K562 (cell line): ENCODE measurements around the gene RPS6KA2. TPM values are rescaled to one million over a fixed set of nuclear protein-coding genes. Genes with fewer than 3 reads are reported as not detected.

Source experiments
- ATAC-seq: fragments of 200-7000 bp; cut with Tn5 transposase; 3 replicates; pipeline ENCODE4 v1.9.1; 2020; ENCODE audit warnings: moderate library complexity
- BruUV-seq: library from RNA; stranded (reverse); fragments of 400-500 nt; replicated peaks from 2 replicates; lab custom pipeline; 2021; lab: Mats Ljungman, UMichigan
- CTCF ChIA-PET: fragments of 300-600 bp; formaldehyde crosslinking; extraction: SDS; loops from one replicate; lab custom pipeline; 2021; ENCODE audit warnings: low intra/inter-chr PET ratio; lab: Yijun Ruan, JAX
- POLR2A ChIA-PET: fragments of 300-600, 350-650 bp; sonication (Branson Sonifier 250); formaldehyde crosslinking; extraction: SDS; loops from one replicate; lab custom pipeline; 2021; ENCODE audit warnings: antibody characterized with exemption, inconsistent platforms; lab: Yijun Ruan, JAX
- DNase-seq, 4 experiments: peaks; one replicate each; pipeline versions ENCODE4 v3.0.0 to v3.0.0-alpha.2; 2011 to 2018; ENCODE audit warnings: low spot score in 3 of 4, mixed read lengths in 3 of 4; ENCODE audit errors: extremely low read depth in 1 of 4
- FAIRE-seq: peaks from 2 replicates; lab custom pipeline; 2011; peaks lifted over from hg19 to GRCh38; lab: Jason Lieb, UNC
- H2AFZ ChIP-seq: 2 replicates; pipeline ENCODE4 v1.6.0; 2011; ENCODE audit warnings: low read depth, low read length, control low read depth, inconsistent platforms
- H3K27ac ChIP-seq: fragments of 200-600 bp; 3 replicates; pipeline ENCODE4 v1.8.0; 2011; ENCODE audit warnings: low read depth, mild to moderate bottlenecking, control low read depth, inconsistent platforms, low read length, moderate library complexity, mixed read lengths; ENCODE audit errors: extremely low read depth
- H3K27me3 ChIP-seq, 2 experiments: fragments of 300-600 bp in 1 of 2; 2 replicates in 1 of 2; 3 replicates in 1 of 2; pipeline versions ENCODE4 v1.6.0 to v1.8.0; 2011; ENCODE audit warnings: inconsistent platforms in 2 of 2, low read length in 2 of 2, mild to moderate bottlenecking in 1 of 2, mixed read lengths in 1 of 2, moderate library complexity in 1 of 2; ENCODE audit not compliant: control insufficient read depth in 2 of 2, insufficient read depth in 2 of 2
- H3K36me3 ChIP-seq: fragments of 300-600 bp; 3 replicates; pipeline ENCODE4 v1.8.0; 2011; ENCODE audit warnings: mild to moderate bottlenecking, low read length, inconsistent platforms; ENCODE audit not compliant: control insufficient read depth, insufficient read depth
- H3K4me1 ChIP-seq, 2 experiments: fragments of 200-600 bp in 1 of 2; replicated peaks in 1 of 2; 2 replicates in 1 of 2; 3 replicates in 1 of 2; pipeline versions ENCODE4 v1.5.1 to v1.8.0; 2011; ENCODE audit warnings: inconsistent platforms in 2 of 2, low read length in 2 of 2, mild to moderate bottlenecking in 1 of 2, mixed read lengths in 1 of 2, moderate library complexity in 1 of 2; ENCODE audit not compliant: control insufficient read depth in 2 of 2, insufficient read depth in 2 of 2
- H3K4me2 ChIP-seq: 2 replicates; pipeline ENCODE4 v1.6.1; 2011; ENCODE audit warnings: low read length, control low read depth, inconsistent platforms, mixed read lengths; ENCODE audit not compliant: insufficient read depth
- H3K4me3 ChIP-seq: fragments of 200-600 bp; sonication (generic), shearing (Covaris generic); 2 replicates; pipeline ENCODE4 v1.5.1; 2016; ENCODE audit warnings: control low read depth, inconsistent platforms
- H3K79me2 ChIP-seq: fragments of 200-600 bp; 3 replicates; pipeline ENCODE4 v1.8.0; 2011; ENCODE audit warnings: low read length, inconsistent platforms; ENCODE audit not compliant: control insufficient read depth, insufficient read depth
- H3K9ac ChIP-seq, 2 experiments: 2 replicates each; pipeline versions ENCODE4 v1.6.0 to v1.6.1; 2011; ENCODE audit warnings: low read depth in 2 of 2, low read length in 2 of 2, control low read depth in 1 of 2, inconsistent platforms in 1 of 2, mild to moderate bottlenecking in 1 of 2, mixed read lengths in 1 of 2; ENCODE audit not compliant: insufficient read depth in 1 of 2
- H3K9me1 ChIP-seq: one replicate; pipeline ENCODE4 v1.6.0; 2011; ENCODE audit warnings: inconsistent platforms, mild to moderate bottlenecking, low read length, moderate library complexity; ENCODE audit not compliant: control insufficient read depth, insufficient read depth
- H3K9me3 ChIP-seq: replicated peaks from 2 replicates; pipeline ENCODE4 v1.5.1; 2011; ENCODE audit warnings: low read depth, low read length, inconsistent platforms; ENCODE audit not compliant: control insufficient read depth, insufficient read depth
- H4K20me1 ChIP-seq: replicated peaks from 2 replicates; pipeline ENCODE4 v1.6.1; 2011; ENCODE audit warnings: low read length, inconsistent platforms, mixed read lengths; ENCODE audit not compliant: control insufficient read depth, insufficient read depth
- HEY1 ChIP-seq: fragments of 250-450 bp; sonication (Bioruptor Pico); IDR thresholded peaks from 2 replicates; pipeline ENCODE4 v1.5.0; 2020; ENCODE audit warnings: mild to moderate bottlenecking, moderate library complexity, borderline replicate concordance
- POLR2H ChIP-seq: IDR thresholded peaks from 2 replicates; pipeline ENCODE4 v1.6.1; 2016; ENCODE audit warnings: missing genetic modification characterization, low read depth, mild to moderate bottlenecking, control low read depth, missing compliant biosample characterization, moderate library complexity
- RBM15 ChIP-seq: fragments of 200-400 bp; formaldehyde crosslinking; IDR thresholded peaks from 2 replicates; pipeline ENCODE4 v1.6.1; 2018; ENCODE audit warnings: mild to moderate bottlenecking, low read length, moderate library complexity; ENCODE audit not compliant: insufficient read depth
- SRF ChIP-seq, 2 experiments: fragments of 250-450, 450-650 bp in 1 of 2; sonication (Bioruptor Pico) in 1 of 2; sonication (generic) in 1 of 2; formaldehyde crosslinking; IDR thresholded peaks; 2 replicates each; pipeline versions ENCODE4 v1.5.0 to v1.5.1; 2020 to 2022; ENCODE audit warnings: mild to moderate bottlenecking in 1 of 2, missing genetic modification reagents in 1 of 2
- VEZF1 ChIP-seq: fragments of 200-800 bp; sonication (Bioruptor generic); IDR thresholded peaks from 2 replicates; pipeline ENCODE4 v1.6.1; 2017; ENCODE audit warnings: missing genetic modification characterization, missing compliant biosample characterization
- ZNF445 ChIP-seq: fragments of 250-450 bp; sonication (Bioruptor Pico); IDR thresholded peaks from 2 replicates; pipeline ENCODE4 v1.4.0; 2020; ENCODE audit warnings: low read depth, mild to moderate bottlenecking, moderate library complexity
- WGBS: fragments of 100-300 bp; shearing (Covaris generic); methylation state at CpG from one replicate; pipeline ENCODE4 v1.1.6; 2016; ENCODE audit warnings: low coverage, mixed read lengths; ENCODE audit not compliant: insufficient coverage; ENCODE audit errors: missing lambda C conversion rate; 5-methylcytosine and 5-hydroxymethylcytosine counted together
- in situ Hi-C: fragments of 300-500 bp; cut with MboI; formaldehyde crosslinking; loops from 4 replicates; pipeline ENCODE4 v1.15.0; 2018; ENCODE audit warnings: inconsistent platforms, mixed read lengths
- intact Hi-C: fragments of 100-400 bp; cut with micrococcal nuclease; formaldehyde crosslinking; loops from 2 replicates; pipeline ENCODE4 v1.14.2; 2022
- polyA plus RNA-seq, 8 experiments: library from polyadenylated mRNA; depleted of rRNA in 4 of 8; stranded (reverse) in 5 of 8; unstranded in 3 of 8; fragments of >200 nt; fragmentation: Nextera tagmentation in 2 of 8; fragmentation: Illumina TruSeq in 1 of 8; extraction: Ambion mirVana in 2 of 8; extraction: Trizol in 1 of 8; gene quantifications; 2 replicates each; pipeline versions ENCODE4 v1.2.1 to v1.2.3, GENCODE V29; 2011 to 2014; ENCODE audit warnings: inconsistent platforms in 1 of 8, missing spikeins in 1 of 8
- total RNA-seq, 7 experiments: library from RNA; depleted of rRNA in 6 of 7; stranded (reverse); fragments of >200 nt in 6 of 7; fragmentation: Illumina TruSeq in 2 of 7; extraction: Trizol in 2 of 7; gene quantifications; 2 replicates each; pipeline versions ENCODE4 v1.2.1 to v1.2.3, GENCODE V29; 2011 to 2021; ENCODE audit warnings: low replicate concordance in 1 of 7

RPS6KA2 gene
- total and polyA plus RNA-seq, 9 of the 15 experiments (the other 6 are each of a cell fraction or from before 2014, with no cell fraction given) = 0.29 to 1.00 (median 0.53) TPM

- H3K27me3 ChIP-seq = peaks cover 59 to 82% of the 10 kb centered on the region in 2 experiments
- H3K27ac ChIP-seq = no peak overlapping the region
- no peaks in the 10 kb centered on the region for H3K9me3 ChIP-seq
- H3K9ac ChIP-seq = no peak overlapping the region
- ATAC-seq (no peak), FAIRE-seq (no peak), DNase-seq (no peak)
- 3% methylated on average over 34 of the region's 34 CpGs for WGBS
- POLR2A ChIA-PET = interaction anchor here (0.6 kb wide), 1 partner anchor 1419 kb away, joined by 3 read pairs; no protein-coding TSS in a partner anchor
- H3K79me2 ChIP-seq = no peaks in the 10 kb centered on the region
- no peaks in the 10 kb centered on the region for H3K4me1 ChIP-seq
- CTCF ChIA-PET = no interaction called here
- intact Hi-C loops (no loop called here), in situ Hi-C loops (no loop called here)
- H3K9me1 ChIP-seq = no peaks in the 10 kb centered on the region
- no peak overlapping the region for H3K4me3 ChIP-seq
- H3K4me2 ChIP-seq = no peak overlapping the region
- H2AFZ ChIP-seq = no peak overlapping the region
- H4K20me1 ChIP-seq = no peaks in the 10 kb centered on the region
- TF ChIP-seq VEZF1 (CRISPR knock-in tag) = no peak
- no peak for TF ChIP-seq POLR2H (tag)
- no peak for TF ChIP-seq HEY1 (CRISPR knock-in tag)
- no peak for TF ChIP-seq RBM15
- TF ChIP-seq ZNF445 (CRISPR knock-in tag) = no peak
- TF ChIP-seq SRF (CRISPR knock-in tag; IDR thresholded peaks at IDR 0.05) = no peak
- BruUV-seq = no TSS peak
- H3K36me3 ChIP-seq = no peaks in the 10 kb centered on the region
These were observed 29.4 kb upstream of the RPS6KA2 start for GRCh38 chr6:166656230-166657151.
